ENCODE results near the gene STAP2. TPM values are rescaled to one million over a fixed set of nuclear protein-coding genes. Genes with fewer than 3 reads are reported as not detected.

The STAP2 gene
- total RNA-seq, 2 donors from 2014 or later = 47.9 to 107 TPM

DNA sequence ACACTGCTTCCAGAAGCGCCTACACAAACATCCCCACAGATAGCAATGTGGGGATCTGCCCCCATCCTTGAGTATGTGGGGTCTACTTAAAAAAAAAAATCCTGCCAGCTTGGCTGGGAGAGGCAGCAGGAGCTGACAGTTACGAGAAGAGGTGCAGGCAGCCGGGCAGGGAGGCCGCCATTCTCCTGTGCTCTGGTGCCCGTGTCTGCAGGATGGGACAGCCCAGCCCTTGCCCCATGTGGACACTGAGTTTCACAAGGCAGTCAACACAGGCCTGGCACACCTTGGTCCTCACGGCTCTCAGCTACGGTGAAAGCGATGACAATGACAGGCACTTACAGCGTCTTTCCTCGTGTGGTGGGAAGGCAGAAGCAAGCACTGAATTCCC is 28.7 kb upstream of the STAP2 start:
- 92% methylated on average over 7 of the region's 10 CpGs for WGBS
- Histone ChIP-seq H3K4me3 (no peak overlapping the region), H3K36me3 (peaks cover 0 to 16% of the 10 kb centered on the region in 2 donors), H3K27me3 (replicated peaks; ENCODE audit: insufficient read depth) (no peaks in the 10 kb centered on the region), H3K27ac (no peak overlapping the region), H3K9me3 (no peaks in the 10 kb centered on the region), H3K4me1 (replicated peaks) (peaks cover 30% of the 10 kb centered on the region)
- intact Hi-C loops (cut with DNase I) = no loop called here
- TF ChIP-seq, protein P1, sequence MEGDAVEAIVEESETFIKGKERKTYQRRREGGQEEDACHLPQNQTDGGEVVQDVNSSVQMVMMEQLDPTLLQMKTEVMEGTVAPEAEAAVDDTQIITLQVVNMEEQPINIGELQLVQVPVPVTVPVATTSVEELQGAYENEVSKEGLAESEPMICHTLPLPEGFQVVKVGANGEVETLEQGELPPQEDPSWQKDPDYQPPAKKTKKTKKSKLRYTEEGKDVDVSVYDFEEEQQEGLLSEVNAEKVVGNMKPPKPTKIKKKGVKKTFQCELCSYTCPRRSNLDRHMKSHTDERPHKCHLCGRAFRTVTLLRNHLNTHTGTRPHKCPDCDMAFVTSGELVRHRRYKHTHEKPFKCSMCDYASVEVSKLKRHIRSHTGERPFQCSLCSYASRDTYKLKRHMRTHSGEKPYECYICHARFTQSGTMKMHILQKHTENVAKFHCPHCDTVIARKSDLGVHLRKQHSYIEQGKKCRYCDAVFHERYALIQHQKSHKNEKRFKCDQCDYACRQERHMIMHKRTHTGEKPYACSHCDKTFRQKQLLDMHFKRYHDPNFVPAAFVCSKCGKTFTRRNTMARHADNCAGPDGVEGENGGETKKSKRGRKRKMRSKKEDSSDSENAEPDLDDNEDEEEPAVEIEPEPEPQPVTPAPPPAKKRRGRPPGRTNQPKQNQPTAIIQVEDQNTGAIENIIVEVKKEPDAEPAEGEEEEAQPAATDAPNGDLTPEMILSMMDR (IDR thresholded peaks at IDR 0.05) = no peak
- TF ChIP-seq POLR2AphosphoS5 (IDR thresholded peaks at IDR 0.05) (no peak), POLR2A (IDR thresholded peaks at IDR 0.05) (no peak)
- no peak for DNase-seq (ENCODE audit: low spot score)

DNA sequence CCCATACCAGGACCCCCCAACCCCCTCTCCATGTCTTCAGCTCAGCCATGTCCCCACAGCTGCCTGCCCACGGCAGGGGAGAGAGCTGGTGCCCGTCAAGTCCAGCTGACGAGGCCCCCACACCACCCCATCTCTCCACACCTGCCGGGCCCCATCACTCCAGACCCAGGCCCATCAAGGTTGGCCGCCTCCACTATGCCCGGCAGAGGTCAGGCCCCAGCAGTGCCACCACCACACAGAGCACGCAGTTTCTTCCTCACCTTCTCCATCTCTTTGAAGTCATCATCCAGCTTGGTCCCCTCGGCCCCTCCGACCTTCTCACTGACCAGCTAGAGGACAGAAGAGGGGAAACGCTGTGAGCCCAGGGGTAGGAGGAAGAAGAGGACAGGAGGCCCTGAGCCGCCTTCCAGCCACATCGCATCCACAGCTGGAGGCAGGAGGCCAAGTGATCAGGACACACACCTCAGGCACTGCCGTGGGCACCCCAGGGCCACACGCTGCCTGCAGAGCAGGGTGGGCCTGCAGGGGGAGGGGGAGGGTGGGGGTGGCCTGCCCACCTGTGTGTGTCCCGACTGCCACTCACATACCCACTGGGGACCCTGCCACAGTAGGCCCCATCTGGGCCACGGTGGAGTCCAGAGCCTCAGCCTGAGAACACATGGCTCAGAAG is 28.2 kb upstream of the STAP2 start:
- WGBS = 87% methylated on average over 16 of the region's 16 CpGs
- peaks cover 0 to 18% of the 10 kb centered on the region in 2 donors for H3K36me3 ChIP-seq
- H3K4me3 ChIP-seq = no peak overlapping the region
- no peak for DNase-seq (ENCODE audit: low spot score)
- no peak overlapping the region for H3K27ac ChIP-seq
- intact Hi-C loops (cut with DNase I) = no loop called here
- TF ChIP-seq, protein P1 (IDR thresholded peaks at IDR 0.05) = no peak
- no peak for TF ChIP-seq POLR2AphosphoS5 (IDR thresholded peaks at IDR 0.05)
- TF ChIP-seq POLR2A (IDR thresholded peaks at IDR 0.05) = no peak
- H3K9me3 ChIP-seq = no peaks in the 10 kb centered on the region
- H3K27me3 ChIP-seq (replicated peaks; ENCODE audit: insufficient read depth) = no peaks in the 10 kb centered on the region
- H3K4me1 ChIP-seq (replicated peaks) = peaks cover 29% of the 10 kb centered on the region

- DNase-seq (ENCODE audit: low spot score) = no peak
- intact Hi-C loops (cut with DNase I) = no loop called here
- Histone ChIP-seq H3K27ac (no peak overlapping the region), H3K9me3 (no peaks in the 10 kb centered on the region), H3K27me3 (replicated peaks; ENCODE audit: insufficient read depth) (no peaks in the 10 kb centered on the region), H3K4me1 (replicated peaks) (peaks cover 22% of the 10 kb centered on the region), H3K36me3 (peaks cover 0 to 24% of the 10 kb centered on the region in 2 donors), H3K4me3 (no peak overlapping the region)
- 89% methylated on average over 19 of the region's 19 CpGs for WGBS
- TF ChIP-seq POLR2A (IDR thresholded peaks at IDR 0.05) = no peak
- TF ChIP-seq, protein P1 (IDR thresholded peaks at IDR 0.05) = no peak
- no peak for TF ChIP-seq POLR2AphosphoS5 (IDR thresholded peaks at IDR 0.05)
Observed at GRCh38 chr19:4365791-4366665, 27.4 kb upstream of the STAP2 start.

DNA sequence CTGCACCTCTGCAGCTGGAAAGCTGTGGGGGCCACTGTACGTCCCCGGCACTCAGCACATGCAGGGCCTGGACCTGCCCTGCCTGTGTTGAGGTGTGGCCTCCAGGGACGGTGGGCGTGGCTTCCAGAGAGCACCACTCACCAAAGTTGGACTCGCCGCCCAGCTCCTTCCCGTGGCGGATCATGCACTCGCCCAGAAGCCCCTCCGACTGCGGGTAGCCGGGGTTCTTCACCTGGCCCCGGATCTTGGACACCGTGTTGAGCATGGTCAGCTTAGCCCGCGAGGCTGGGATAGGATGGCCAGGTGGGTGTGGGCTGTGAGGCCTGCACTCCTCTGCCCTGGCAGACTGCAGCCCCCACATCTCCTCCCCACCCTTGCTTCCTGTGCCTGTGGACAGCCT is 26.7 kb upstream of the STAP2 start:
- TF ChIP-seq, protein P1 (IDR thresholded peaks at IDR 0.05) = no peak
- TF ChIP-seq POLR2AphosphoS5 (IDR thresholded peaks at IDR 0.05) = no peak
- H3K4me3 ChIP-seq = no peak overlapping the region
- 86% methylated on average over 16 of the region's 16 CpGs for WGBS
- H3K27me3 ChIP-seq (replicated peaks; ENCODE audit: insufficient read depth) = no peaks in the 10 kb centered on the region
- peaks cover 0 to 28% of the 10 kb centered on the region in 2 donors for H3K36me3 ChIP-seq
- peaks cover 19% of the 10 kb centered on the region for H3K4me1 ChIP-seq (replicated peaks)
- intact Hi-C loops (cut with DNase I) = no loop called here
- DNase-seq (ENCODE audit: low spot score) = no peak
- H3K27ac ChIP-seq = no peak overlapping the region
- H3K9me3 ChIP-seq = no peaks in the 10 kb centered on the region

Data from prostate gland (tissue), 2 donors.